Stimulated activated CD8-positive, alpha-beta memory T cell treated with anti-CD3 and anti-CD28 coated beads, Interleukin-7, amount 100 ng/mL, for 24 hours (primary cell): ENCODE measurements around the gene CERS6.

Source experiments
- DNase-seq: peaks from one replicate; pipeline ENCODE4 v3.0.0-alpha.2; 2020; ENCODE audit warnings: low read depth

Gene CERS6

GRCh38 chr2:168703926-168704325 lies 247.9 kb downstream of the CERS6 start:
- no peak for DNase-seq

- no peak for DNase-seq
These were observed 249.7 kb downstream of the CERS6 start for GRCh38 chr2:168705534-168706470.

GRCh38 chr2:168706806-168707205 lies 250.7 kb downstream of the CERS6 start:
- no peak for DNase-seq

GRCh38 chr2:168708080-168708479 lies 252.0 kb downstream of the CERS6 start:
- no peak for DNase-seq

- no peak for DNase-seq
These were observed 254.8 kb downstream of the CERS6 start for GRCh38 chr2:168710754-168711467.

GRCh38 chr2:168712053-168712452 lies 256.0 kb downstream of the CERS6 start:
- no peak for DNase-seq

GRCh38 chr2:168713325-168713724 lies 257.3 kb downstream of the CERS6 start:
- no peak for DNase-seq

- DNase-seq = no peak
These were observed 259.8 kb downstream of the CERS6 start for GRCh38 chr2:168715849-168716248.

GRCh38 chr2:168716839-168717238 lies 260.8 kb downstream of the CERS6 start:
- no peak for DNase-seq

GRCh38 chr2:168717790-168718502 lies 261.9 kb downstream of the CERS6 start:
- no peak for DNase-seq

- no peak for DNase-seq
These were observed 262.6 kb downstream of the CERS6 start for GRCh38 chr2:168718622-168719021.

GRCh38 chr2:168719446-168719845 lies 263.4 kb downstream of the CERS6 start:
- no peak for DNase-seq

GRCh38 chr2:168722592-168722991 lies 266.5 kb downstream of the CERS6 start:
- DNase-seq = no peak

- DNase-seq = no peak
These were observed 267.3 kb downstream of the CERS6 start for GRCh38 chr2:168723275-168723899.

- no peak for DNase-seq
These were observed 270.3 kb downstream of the CERS6 start for GRCh38 chr2:168726375-168726774.

- DNase-seq = no peak
These were observed 271.9 kb downstream of the CERS6 start for GRCh38 chr2:168727904-168728470.

GRCh38 chr2:168729455-168729854 lies 273.4 kb downstream of the CERS6 start:
- no peak for DNase-seq

- no peak for DNase-seq
These were observed 274.3 kb downstream of the CERS6 start for GRCh38 chr2:168730344-168730743.

- DNase-seq = no peak
These were observed 274.9 kb downstream of the CERS6 start for GRCh38 chr2:168731002-168731401.

- DNase-seq = no peak
These were observed 275.5 kb downstream of the CERS6 start for GRCh38 chr2:168731616-168732015.

GRCh38 chr2:168732100-168732499 lies 276.0 kb downstream of the CERS6 start:
- no peak for DNase-seq

- DNase-seq = no peak
These were observed 276.4 kb downstream of the CERS6 start for GRCh38 chr2:168732506-168732905.
